ACC112 (cell line): Measurements from ENCODE around the gene MAGI1.

Experiments used
- H2AFZ ChIP-seq: fragments of 200-600 bp; sonication (generic); one replicate; pipeline ENCODE4 v1.6.0; 2017; ENCODE audit warnings: antibody characterized with exemption, low read length; ENCODE audit not compliant: unreplicated experiment
- H3K27ac ChIP-seq: fragments of 200-600 bp; sonication (generic); 2 replicates; pipeline ENCODE4 v1.5.1; 2014; ENCODE audit warnings: low read depth, mild to moderate bottlenecking, antibody characterized with exemption, low read length, moderate library complexity
- H3K27me3 ChIP-seq: fragments of 200-600 bp; sonication (generic); 2 replicates; pipeline ENCODE4 v1.6.1; 2014; ENCODE audit warnings: mild to moderate bottlenecking, antibody characterized with exemption, low read length, moderate library complexity, mixed read lengths; ENCODE audit not compliant: insufficient read depth
- H3K36me3 ChIP-seq: fragments of 200-600 bp; sonication (generic); 2 replicates; pipeline ENCODE4 v1.6.1; 2016; ENCODE audit warnings: mild to moderate bottlenecking, antibody characterized with exemption, low read length, moderate library complexity, mixed read lengths; ENCODE audit not compliant: insufficient read depth
- H3K4me1 ChIP-seq: fragments of 200-600 bp; sonication (generic); one replicate; pipeline ENCODE4 v1.6.1; 2016; ENCODE audit warnings: low read length, mixed read lengths; ENCODE audit not compliant: insufficient read depth, unreplicated experiment, control insufficient read depth
- H3K4me3 ChIP-seq: fragments of 200-600 bp; sonication (generic); 2 replicates; pipeline ENCODE4 v1.5.1; 2014; ENCODE audit warnings: mild to moderate bottlenecking, low read depth, low read length
- H3K79me2 ChIP-seq: fragments of 200-600 bp; sonication (generic); one replicate; pipeline ENCODE4 v1.6.0; 2016; ENCODE audit warnings: low read length; ENCODE audit not compliant: control insufficient read depth, unreplicated experiment, insufficient read depth

MAGI1 gene

DNA sequence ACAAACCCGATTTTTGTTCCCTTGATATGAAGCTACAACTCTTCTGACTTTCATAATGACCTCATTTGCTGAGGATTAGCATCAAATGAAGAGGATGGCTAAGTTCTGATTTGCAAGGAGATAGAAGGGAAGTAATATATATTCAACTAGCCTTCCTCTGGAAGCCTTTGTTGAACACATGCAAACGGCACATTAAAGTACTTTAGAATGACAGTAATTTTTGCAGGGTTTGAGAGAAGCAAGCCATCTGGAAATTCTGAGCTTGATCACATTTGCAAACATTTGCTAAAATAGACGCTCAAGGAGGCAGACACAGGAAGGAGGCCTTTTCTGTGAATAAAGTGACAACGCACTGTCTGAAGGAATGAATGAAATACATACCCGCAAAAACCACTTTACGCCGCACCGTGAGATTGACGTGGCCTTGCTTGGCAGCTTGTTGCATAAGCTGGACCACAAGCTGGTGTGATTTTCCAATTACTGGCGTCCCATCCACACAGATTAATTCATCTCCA is 657.2 kb downstream of the MAGI1 start:
- peaks cover 5% of the 10 kb centered on the region for H3K36me3 ChIP-seq
- no peaks in the 10 kb centered on the region for H3K4me1 ChIP-seq
- no peak overlapping the region for H3K4me3 ChIP-seq
- H3K27me3 ChIP-seq = no peaks in the 10 kb centered on the region
- no peak overlapping the region for H2AFZ ChIP-seq
- no peak overlapping the region for H3K27ac ChIP-seq
- no peaks in the 10 kb centered on the region for H3K79me2 ChIP-seq

DNA sequence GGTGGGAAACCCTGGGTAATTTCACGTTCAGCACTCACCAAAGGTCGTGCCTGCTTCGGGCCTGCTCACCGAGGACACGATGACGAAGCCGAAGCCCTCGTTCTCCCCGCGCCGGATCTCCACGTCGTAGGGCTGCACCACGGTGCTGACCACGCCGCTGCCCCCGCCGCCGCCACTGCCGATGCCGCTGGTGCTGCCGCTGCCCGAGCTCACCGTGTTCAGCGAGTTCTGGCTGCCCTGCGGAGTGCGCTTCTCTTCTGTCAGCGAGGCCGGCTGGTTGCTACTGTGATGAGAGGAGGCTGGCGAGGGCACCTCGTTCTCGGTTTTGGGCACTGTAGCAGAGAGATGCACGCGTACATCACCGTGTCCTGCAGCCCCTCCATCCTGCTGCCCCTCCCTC is 659.5 kb downstream of the MAGI1 start:
- Histone ChIP-seq H3K36me3 (peaks cover 5% of the 10 kb centered on the region), H3K27ac (no peak overlapping the region)

DNA sequence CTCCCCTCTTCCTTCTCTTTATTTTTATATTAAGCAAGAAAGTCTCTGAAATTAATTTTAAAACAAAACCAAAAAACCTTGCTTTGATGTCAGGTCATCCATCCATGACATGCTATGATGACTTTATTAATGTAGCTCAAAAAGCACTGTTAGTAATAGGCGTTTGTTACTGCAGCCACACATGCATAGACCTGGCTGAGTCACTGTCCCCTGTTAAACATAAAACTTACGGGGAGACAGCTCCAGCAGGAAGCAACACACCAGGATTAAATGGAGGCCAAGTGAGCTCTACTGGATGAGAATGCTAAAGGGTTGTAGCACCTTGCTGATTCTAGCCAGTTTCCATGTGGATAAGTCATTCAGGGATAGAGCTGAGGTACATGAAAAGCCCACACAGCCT is 661.1 kb downstream of the MAGI1 start:
- Histone ChIP-seq H3K4me3 (no peak overlapping the region), H3K36me3 (peaks cover 5% of the 10 kb centered on the region), H3K4me1 (no peaks in the 10 kb centered on the region), H3K27me3 (no peaks in the 10 kb centered on the region), H2AFZ (no peak overlapping the region), H3K27ac (no peak overlapping the region), H3K79me2 (no peaks in the 10 kb centered on the region)

More for the DNA sequence above, 659.5 kb downstream of the MAGI1 start:
- no peak overlapping the region for H2AFZ ChIP-seq
- H3K79me2 ChIP-seq = no peaks in the 10 kb centered on the region
- no peaks in the 10 kb centered on the region for H3K27me3 ChIP-seq
- H3K4me3 ChIP-seq = no peak overlapping the region
- H3K4me1 ChIP-seq = no peaks in the 10 kb centered on the region

DNA sequence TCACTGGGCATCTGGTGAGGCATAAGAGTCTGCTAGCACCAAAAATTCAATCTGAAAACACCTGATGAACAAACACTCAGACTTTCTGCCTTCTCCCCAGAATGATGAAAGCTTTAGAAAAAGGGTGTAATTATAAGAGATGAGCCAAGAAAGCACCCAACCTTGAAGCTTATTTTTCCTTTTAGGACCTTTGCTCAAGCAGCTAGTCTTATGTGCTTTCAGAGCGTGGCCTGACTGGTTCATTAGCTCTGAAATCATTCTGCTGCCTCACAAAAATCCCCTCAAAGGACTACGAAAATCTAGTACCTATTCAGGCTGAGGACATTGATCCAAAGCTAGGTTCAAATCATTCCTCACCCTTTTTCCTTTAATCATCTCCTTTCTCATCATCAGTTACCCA is 662.3 kb downstream of the MAGI1 start:
- Histone ChIP-seq H3K27ac (no peak overlapping the region), H3K36me3 (peaks cover 5% of the 10 kb centered on the region; the same call in 1 of the 2 replicates), H2AFZ (no peak overlapping the region), H3K79me2 (no peaks in the 10 kb centered on the region), H3K4me1 (no peaks in the 10 kb centered on the region), H3K27me3 (no peaks in the 10 kb centered on the region), H3K4me3 (no peak overlapping the region)

DNA sequence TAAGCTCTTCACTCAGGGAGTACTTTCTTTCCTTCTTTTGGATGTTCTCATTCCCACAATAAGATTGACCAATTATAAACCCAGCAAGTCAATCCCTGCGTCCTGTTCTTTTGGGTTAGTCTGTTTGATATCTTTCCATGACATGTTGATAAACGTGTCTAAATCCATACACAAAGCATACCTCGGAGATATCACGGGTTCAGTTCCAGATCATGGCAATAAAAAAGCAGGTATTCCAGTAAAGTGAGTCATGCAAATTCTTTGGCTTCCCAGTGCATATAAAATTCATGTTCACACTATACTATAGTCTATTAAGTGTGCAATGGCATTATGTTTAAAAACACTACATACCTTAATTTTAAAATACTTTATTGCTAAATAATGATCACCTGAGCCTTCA is 667.7 kb downstream of the MAGI1 start:
- no peaks in the 10 kb centered on the region for H3K79me2 ChIP-seq
- H3K36me3 ChIP-seq = no peaks in the 10 kb centered on the region
- H3K27me3 ChIP-seq = no peaks in the 10 kb centered on the region
- no peak overlapping the region for H3K4me3 ChIP-seq
- H3K4me1 ChIP-seq = no peaks in the 10 kb centered on the region
- no peak overlapping the region for H2AFZ ChIP-seq
- H3K27ac ChIP-seq = no peak overlapping the region

DNA sequence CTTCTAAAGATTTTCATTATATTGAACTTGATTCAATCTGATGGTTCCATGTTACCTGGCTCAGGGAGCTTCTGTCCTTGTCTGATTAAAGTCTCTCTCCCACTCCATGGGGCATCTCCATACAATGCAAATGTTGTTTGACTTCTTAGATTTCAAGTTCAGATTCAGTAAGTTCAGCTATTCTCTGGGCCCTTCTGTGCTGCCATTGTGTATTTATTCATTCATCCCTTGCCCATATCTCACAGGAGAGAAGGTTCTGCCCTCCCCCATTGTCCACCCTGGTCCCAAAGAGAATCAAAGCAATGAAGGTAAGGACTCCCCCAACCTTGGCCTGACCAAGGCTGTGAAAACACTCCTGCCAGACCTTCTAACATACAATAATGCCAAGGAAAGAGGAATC is 669.9 kb downstream of the MAGI1 start:
- Histone ChIP-seq H2AFZ (no peak overlapping the region), H3K4me3 (no peak overlapping the region), H3K27me3 (no peaks in the 10 kb centered on the region), H3K27ac (no peak overlapping the region), H3K79me2 (no peaks in the 10 kb centered on the region), H3K4me1 (no peaks in the 10 kb centered on the region), H3K36me3 (no peaks in the 10 kb centered on the region)

DNA sequence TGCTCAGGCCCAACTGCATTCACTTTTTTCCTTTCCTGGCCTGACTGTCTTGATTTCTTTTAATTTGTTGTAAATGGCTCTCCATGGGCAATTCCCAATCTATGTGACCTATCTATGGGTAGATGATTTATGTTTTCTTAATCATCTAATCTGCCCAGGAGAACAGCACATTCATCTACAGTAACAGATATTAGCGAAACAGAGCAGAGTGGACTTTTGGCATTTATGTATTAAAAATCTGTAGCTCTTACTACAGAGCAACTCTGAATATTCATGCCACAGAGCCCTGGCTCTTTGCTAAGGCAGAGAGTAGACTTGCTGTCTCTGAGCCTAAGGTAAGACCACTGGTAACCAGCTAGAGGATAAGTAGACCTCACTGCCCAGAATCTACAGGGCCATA is 676.0 kb downstream of the MAGI1 start:
- H2AFZ ChIP-seq = no peak overlapping the region
- H3K79me2 ChIP-seq = no peaks in the 10 kb centered on the region
- H3K4me3 ChIP-seq = no peak overlapping the region
- H3K27ac ChIP-seq = no peak overlapping the region
- no peaks in the 10 kb centered on the region for H3K36me3 ChIP-seq
- H3K4me1 ChIP-seq = no peaks in the 10 kb centered on the region
- H3K27me3 ChIP-seq = no peaks in the 10 kb centered on the region

DNA sequence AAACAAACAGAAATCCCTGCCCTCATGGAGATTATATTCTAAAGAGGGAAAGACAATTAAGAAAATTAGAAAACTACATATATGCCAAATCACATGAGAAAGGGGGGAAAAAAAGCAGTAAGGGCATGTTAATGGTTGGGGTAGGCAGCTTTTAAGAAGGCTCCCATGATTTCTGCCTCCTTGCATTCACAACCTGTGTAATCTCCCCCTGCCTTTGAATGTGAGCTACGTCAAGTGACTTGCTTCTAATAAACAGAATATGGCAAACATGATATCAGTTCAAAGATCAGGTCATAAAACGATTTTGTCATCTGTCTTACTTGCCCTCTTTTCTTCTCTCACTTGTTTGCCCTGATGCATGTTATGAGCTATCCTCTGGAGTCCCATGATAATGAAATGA is 677.3 kb downstream of the MAGI1 start:
- Histone ChIP-seq H3K27me3 (no peaks in the 10 kb centered on the region), H3K4me1 (no peaks in the 10 kb centered on the region), H3K4me3 (no peak overlapping the region), H3K36me3 (no peaks in the 10 kb centered on the region), H3K27ac (no peak overlapping the region), H3K79me2 (no peaks in the 10 kb centered on the region), H2AFZ (no peak overlapping the region)

DNA sequence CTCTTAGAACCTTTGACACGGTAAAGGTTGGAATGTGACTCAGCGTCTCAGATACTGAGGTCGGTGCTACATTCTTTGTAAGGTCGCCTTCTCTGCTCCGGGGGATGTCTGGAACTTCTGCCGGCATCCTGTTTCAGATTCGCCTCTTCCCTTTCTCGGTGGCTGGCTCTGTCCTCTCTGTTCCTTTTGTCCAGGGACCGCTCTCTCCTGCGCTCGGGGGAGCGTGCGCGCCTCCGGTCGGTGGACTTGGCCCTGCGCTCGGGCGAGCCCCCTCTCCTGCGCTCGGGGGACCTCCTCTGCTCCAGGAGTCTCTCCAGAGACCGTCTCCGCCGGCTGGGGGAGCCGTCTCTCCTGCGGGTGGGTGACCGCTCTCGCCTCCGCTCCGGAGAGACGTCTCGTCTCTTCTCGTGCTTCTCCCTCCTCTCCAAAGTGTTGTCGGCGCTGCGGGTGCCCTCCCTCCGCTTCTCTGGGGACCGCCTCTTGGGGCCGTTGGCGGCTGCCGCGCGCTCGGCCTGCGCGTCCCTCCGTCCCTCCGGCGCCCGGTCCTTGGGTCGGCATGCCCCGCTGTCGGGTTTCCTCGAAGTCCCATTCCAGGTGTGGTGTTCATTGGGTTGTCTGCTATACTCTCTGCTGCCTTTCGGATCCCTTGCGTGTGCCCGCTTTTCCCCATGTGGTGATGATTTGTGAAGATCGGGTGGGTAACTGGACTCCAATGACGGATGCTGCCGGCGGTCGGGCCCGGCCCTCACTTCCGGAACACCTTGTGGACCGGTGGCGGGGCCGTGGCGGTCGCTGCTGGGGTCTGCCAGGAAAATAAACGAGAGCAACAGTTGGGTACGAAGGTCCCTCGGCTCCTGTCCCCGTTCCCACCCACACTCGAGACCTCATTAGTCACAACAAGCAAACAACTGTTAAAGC is 682.1 kb downstream of the MAGI1 start:
- Histone ChIP-seq H3K36me3 (no peaks in the 10 kb centered on the region), H3K27ac (no peak overlapping the region), H2AFZ (no peak overlapping the region), H3K4me3 (no peak overlapping the region), H3K4me1 (no peaks in the 10 kb centered on the region), H3K27me3 (no peaks in the 10 kb centered on the region), H3K79me2 (no peaks in the 10 kb centered on the region)

DNA sequence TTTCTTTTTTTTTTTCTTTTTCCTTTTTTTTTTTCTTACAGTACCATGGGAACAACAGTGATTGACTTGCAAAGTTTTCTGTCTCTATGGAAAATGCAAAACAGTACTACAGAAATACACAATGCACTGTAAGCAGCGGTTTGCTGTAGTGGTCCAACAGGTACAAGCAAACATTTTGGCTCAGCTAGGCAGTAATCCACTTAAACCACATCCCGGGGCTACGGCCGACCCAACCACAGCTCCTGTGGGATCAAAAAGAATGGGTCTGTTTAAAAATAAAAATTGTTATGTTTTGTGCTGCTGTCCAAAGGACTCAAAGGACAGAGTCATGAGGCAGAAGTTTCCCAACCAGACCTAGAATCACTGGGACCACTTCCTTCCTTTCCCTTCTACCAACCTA is 683.8 kb downstream of the MAGI1 start:
- Histone ChIP-seq H2AFZ (no peak overlapping the region), H3K4me1 (no peaks in the 10 kb centered on the region), H3K4me3 (no peak overlapping the region), H3K27me3 (no peaks in the 10 kb centered on the region), H3K36me3 (no peaks in the 10 kb centered on the region), H3K79me2 (no peaks in the 10 kb centered on the region), H3K27ac (no peak overlapping the region)

DNA sequence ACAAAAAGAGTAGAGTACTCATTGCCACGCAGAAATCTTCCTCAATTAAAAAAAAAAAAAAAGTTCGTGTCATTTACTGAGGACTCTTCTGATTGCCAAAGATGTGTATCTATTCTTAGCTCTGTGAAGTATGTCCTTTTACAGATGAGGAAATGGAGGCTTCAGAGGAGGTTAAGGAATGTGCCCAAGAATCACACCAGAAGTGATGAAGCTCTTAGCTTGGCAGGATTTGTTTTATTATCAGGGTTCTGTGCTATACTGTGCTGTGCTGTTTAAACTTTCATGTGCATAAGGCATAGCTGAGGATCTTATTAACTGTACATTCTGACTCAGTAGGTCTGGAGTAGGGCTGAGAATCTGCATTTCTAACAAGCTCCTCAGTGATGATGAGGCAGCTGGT is 685.8 kb downstream of the MAGI1 start:
- Histone ChIP-seq H2AFZ (no peak overlapping the region), H3K27me3 (no peaks in the 10 kb centered on the region), H3K36me3 (no peaks in the 10 kb centered on the region), H3K79me2 (no peaks in the 10 kb centered on the region), H3K4me3 (no peak overlapping the region), H3K4me1 (peaks cover 4% of the 10 kb centered on the region), H3K27ac (no peak overlapping the region)
